HCEC 1CT (cell line): ENCODE data around the gene MYH9.

Source experiments
- DNase-seq: peaks from one replicate; pipeline ENCODE4 v3.0.0-alpha.2; 2017

Gene MYH9

DNA sequence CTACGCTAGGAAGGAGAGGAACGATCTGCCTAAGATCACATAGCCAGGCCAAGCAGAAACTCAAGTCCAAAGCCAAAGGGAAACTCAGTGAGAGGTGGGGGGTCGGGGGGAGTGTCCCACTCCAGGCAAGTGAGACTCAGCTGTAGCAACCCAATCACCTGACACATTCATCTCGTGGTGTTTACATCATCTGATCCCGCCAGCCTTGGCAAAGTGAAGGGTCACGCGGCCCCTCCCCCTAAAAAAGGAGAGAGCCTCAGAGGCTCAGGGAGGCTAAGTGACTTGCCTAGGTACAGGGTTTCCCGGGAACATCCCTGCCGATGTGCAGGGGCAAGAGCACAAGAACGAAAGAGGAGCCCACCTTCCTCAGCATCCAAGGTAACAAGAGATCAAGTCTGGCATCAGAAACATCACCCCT, 21.5 kb downstream of the MYH9 start:
- peak; percentile 69 for DNase-seq

DNA sequence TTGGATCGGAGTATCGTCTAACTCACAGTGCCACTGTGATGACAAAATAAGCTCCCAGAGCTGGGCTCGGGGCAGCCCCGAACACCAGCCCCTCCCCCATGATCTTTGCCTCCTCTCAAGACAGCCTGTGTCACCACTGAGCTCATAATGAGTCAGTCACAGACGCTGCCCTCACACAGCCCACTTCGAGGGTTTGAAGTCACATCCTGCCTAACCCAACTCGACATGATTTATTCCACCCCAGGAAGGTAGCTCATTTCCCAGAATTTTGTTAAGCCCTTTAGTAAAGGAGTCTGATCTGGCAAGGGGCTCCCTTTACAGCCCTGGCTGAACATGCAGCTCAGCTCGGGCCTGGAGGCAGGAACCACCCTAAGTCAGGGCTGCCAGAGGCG, 22.8 kb downstream of the MYH9 start:
- DNase-seq = peak; percentile 97

DNA sequence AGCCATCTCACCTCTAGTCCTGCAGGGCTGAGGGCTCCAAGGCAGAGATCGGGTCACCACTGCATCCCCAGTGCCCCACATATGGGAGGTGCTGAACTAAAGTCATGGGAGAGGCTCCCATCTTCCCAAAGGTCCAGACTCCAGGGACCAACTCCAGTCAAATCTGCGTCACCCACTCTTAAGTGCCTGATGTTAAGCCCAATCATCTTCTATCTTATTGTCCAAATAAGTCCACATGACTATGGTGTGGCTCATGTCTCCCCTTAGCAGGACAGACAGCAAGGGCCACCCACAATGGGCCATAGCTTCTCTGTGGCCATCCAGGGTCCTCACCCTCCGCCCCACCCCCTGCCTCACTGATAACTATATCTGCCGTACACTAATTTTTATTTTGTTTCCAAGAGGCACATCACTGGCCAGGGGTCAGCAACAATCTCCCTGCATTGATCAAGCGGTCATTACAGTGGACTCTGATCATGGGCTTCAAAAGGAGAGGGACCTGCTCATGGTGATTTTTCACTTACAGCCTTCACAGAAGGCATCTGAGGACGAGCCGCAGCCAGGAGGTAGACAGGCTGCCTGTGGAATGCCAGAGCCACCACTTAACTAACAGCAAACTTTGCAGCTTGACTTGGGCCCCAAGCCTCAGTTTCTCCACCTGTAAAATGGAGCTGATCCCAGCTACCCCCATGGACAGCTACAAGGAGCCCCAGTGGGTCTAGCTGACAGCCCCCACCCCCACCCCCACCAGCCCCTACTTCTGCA, 23.3 kb downstream of the MYH9 start:
- DNase-seq = no peak

DNA sequence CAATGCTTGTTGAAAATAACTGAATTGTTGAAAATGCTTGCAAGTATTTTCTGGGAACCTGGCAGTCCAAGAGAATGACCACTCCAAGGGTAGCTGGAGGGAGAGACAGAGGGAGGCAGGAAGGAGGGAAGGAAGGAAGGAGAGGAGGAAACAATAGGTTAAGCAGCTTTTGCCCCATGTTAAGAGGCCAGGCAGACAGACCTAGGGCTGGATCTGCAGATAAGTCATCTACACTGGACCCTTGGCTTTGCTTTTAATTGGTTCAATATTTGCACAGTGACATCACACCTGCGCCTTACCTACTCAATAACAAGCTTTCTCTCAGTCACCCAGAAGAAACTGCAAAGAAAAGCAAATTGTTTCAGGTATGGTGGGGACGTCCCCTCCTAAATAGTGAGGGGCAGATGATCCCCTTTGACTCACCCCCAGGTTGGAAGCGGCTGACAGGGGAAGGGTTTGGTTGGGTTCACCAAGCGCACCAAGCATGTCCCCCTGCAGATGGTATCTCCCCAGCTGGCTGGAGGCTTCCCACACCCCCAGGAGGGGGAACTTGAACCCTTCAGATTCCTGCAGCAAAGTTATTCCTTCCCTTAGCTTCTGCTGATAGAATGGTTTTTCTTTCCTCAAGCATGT, 24.3 kb downstream of the MYH9 start:
- no peak for DNase-seq

DNA sequence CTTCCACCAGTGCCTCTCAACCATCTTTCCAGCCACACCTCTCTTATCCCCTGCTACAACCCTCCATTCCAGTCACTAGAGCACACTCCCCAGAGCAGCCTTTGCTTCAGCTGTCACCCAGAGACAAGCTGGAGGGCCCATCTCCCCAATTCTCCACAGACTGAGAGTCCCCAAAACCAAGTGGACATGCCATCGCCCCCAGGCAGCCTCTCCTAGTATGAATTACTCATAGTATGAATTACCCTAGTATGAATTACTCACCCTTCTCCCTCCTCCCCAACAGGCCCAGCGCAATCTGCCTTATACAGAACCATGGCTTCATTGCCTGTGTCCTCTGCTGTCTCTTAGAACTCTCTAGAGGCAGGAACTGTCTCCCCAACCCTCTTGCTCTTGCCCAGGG, 24.8 kb downstream of the MYH9 start:
- peak; percentile 68 for DNase-seq

DNA sequence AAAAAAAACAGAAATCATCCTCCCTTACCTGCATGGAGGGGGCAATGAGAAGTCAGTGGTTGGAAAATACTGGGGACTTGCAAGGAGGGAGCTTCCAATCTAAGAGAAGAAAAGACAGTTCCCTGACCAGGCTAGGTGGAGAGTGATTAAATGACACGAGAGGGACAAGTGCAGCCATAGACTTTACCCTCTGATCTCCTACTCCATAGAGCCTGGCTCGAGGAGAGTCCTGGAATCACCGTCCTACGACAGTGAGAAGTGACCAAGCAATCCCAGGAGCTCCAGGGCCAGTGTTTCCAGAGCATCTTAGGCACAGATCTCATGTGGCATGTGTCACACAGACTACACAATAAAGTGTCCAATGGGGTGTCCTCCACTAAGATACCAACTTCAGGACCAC, 25.7 kb downstream of the MYH9 start:
- no peak for DNase-seq

DNA sequence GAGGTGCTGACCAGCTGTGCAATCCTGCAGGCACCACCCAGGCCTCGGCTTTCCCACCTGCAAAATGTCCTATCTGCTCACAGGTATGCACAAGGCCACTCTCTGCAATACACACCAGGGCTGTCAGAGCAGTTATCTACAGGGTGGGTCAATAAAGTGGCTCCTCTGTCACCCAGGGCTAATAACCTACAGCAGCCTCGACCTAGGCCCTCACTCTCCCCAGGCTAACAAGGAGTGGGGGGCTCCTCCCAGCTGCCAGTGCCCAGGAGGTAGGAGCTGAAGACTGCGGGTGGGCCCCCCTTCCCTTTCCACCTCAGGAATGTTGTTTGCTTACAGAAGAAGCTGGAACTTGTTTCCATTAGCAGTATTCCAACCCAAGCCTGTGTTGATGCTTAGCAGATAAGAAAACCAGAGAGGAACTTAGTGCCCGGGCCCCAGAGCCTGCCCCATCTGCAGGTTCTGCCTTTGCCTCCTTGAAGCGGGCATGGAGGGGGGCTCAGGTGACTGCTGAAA, 26.8 kb downstream of the MYH9 start:
- DNase-seq = peak; percentile 12

DNA sequence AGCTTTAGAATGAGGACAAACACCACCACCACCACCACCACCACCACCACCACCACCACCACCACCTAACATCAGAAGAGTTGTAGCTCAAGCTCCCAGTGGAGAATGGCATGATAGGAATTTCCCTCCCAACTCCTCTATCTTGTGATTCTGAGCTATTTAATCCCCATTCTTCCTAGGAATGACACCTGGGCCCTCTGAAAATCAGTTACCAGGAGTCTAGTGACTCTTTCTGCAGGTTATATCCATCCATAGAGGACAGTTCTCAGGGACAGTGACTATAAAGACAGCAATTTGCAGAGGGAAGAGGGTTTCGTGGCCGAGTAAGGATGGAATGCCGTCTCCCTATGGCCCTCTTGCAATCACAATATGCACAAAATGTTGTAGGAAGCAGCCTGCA, 27.8 kb downstream of the MYH9 start:
- no peak for DNase-seq

DNA sequence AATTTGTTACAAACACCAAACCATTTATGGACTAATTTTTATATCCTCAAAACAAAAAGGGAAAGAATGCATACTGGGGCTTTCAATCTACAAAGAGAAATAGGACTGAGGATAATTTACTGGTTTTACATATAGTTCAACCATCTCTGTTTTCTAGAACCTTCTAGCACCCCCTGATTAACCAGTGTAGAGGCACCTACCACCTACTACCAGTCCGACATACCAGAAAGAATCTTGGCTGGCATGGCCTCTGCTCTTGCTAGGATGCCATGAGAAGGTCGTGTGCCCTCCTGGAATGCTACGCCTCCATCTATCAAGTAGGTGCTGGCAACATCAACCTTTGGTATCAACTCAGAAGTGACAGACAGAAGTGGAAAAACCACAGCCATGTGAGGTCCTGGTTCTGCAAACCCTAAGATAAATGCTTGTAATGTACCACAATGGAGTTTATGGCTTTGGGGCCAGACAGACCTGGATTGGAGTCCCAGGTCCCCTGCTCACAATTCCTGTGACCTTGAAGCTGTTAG, 28.2 kb downstream of the MYH9 start:
- no peak for DNase-seq

DNA sequence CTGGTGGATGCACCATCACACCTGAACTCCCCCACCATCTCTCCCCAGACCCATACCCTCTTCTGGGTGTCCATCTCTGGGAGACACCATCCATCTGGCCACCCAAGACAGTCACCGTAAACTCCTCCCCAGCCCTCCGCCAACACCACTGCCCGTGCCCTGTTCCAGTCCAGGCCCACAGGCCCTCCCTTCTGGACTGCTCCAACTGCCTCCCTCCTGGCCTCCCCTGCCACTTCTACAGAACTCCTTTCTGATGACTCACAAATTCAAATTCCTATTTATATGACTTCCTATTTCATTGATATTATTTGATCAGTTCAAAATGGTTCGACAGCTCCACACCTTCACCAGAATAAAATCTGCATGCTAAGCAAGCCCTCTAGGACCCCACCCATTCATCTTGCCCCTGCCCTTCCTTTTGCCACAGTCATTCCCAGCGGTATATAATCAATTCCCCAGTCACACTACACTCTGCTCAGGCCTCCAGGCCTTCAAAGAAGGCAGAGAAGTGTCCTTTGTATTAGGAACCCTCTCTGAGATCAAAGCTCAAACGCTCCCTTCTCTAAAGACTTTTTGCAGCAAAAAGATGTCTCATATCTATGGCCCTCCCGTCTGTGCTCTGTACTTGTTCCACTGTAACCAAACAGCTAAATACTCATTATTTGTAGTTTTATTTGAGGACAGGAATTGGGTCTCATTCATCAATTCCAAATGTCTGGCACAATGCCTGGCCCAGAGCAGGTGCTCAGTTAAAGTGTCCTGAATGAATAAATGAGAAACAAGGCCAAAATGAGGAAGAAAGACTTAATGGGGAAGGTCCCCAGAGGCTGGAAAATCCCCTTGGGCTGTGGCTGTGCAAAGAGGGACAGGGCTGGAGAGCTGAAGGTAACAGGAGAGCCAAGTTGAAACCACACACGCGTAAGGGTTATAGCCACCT, 29.0 kb downstream of the MYH9 start:
- DNase-seq = no peak

DNA sequence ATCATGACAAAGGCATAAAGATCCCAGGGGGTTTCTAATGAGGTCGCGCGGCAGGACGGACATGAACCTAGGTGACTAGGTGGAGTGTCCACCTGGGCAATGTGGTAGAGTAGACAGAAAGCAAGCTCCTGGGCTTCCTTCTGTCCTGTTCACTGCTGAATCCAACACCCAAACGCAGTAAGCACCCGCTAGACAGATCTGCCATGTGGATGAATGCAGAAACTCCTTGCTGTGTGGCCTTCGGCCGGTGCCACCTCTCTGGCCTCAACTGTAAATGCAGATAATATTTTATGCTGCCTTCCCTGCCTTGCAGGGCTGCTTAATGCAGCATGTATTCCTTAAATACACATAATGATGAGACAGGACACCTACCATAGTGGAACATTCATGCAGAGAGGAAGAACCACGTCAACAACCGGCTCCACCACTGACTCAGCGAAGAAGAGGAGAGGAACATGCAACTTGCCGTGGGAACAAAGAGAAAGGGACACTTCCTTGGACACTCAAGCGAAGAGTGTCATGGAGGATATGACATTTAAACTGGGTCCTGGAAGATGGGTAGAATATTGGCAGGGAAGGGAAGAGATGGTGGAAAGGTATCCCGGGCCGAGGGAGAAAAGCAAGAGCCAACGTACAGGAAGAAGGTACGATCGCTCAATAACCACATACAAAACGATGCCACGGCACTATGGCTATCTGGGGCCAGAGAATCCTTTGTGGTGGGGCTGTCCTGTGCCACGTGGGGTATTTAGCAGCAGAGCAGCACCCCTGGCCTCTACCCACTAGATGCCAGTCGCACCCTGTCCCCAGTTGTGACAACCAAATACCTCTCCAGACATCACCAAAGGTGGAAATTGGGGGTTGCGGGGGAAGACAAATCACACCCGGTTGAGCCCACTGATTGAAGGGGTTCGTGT, 30.8 kb downstream of the MYH9 start:
- DNase-seq = no peak

DNA sequence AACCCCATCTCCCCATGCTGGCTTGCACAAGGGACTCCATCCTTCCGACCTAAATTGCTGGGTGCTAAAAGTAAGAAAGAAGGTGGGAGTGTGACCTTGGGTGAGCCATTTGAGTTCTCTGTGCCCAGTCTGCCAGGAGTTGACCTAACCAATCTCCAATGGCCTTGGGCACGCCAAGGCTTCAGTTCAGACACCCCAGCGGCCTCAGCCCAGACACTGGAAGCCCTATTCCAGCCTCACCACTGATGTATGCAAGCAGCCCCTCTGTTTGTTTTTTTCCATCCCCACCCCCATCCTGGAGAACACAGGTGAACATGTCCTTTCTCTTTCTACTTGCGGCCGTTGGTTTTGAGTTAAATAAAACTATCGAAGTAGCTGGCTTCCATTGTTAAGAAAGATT, 31.9 kb downstream of the MYH9 start:
- DNase-seq = no peak

DNA sequence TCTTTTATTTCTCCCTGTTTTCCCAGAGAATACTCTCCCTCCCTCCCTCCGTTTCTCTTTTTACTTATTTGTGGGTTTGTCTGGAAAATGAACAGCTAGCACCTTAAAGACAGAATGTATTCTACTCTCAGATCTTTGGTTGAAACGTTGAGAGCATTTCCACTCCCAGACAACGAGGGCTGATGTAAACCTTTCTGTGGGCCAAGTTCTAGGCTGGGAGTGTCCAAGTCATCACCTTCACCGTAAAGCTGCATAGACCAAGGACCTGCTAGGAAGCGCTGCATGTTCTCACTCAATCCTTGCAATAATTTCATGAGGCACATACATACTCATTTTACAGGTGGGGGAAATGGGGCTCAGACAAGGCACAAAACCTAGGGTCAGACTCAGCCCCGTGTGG, 32.4 kb downstream of the MYH9 start:
- no peak for DNase-seq

DNA sequence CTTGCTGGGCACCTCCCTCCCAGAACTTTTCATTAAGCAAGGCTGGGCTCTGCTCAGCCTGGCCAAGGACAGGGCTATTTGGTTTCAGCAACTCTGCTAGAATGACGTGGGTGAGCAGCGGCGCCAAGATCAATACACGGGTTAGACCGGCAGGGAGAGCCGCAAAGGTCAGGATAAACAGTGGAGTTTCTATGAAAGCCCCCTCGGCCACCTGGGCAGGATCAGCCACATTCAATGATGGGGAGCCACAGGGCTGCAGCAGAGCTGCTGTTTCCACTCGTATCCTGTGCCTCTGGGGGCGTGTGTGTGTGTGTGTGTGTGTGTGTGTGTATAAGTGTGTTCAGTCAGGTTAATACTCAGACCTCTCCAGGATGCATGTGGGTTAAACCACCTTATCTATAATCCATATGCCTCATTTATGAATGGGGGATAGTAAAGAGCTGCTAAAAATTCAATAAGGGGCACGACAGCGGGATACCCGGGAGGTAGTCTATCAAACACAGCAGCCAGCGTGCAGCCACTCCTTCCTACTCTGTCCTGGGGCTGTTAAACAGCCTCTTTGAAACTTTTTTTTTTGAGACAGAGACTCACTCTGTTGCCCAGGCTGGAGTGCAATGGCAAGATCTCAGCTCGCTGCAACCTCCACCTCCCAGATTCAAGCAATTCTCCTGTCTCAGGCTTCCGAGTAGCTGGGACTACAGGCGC, 34.8 kb downstream of the MYH9 start:
- peak; percentile 78 for DNase-seq

DNA sequence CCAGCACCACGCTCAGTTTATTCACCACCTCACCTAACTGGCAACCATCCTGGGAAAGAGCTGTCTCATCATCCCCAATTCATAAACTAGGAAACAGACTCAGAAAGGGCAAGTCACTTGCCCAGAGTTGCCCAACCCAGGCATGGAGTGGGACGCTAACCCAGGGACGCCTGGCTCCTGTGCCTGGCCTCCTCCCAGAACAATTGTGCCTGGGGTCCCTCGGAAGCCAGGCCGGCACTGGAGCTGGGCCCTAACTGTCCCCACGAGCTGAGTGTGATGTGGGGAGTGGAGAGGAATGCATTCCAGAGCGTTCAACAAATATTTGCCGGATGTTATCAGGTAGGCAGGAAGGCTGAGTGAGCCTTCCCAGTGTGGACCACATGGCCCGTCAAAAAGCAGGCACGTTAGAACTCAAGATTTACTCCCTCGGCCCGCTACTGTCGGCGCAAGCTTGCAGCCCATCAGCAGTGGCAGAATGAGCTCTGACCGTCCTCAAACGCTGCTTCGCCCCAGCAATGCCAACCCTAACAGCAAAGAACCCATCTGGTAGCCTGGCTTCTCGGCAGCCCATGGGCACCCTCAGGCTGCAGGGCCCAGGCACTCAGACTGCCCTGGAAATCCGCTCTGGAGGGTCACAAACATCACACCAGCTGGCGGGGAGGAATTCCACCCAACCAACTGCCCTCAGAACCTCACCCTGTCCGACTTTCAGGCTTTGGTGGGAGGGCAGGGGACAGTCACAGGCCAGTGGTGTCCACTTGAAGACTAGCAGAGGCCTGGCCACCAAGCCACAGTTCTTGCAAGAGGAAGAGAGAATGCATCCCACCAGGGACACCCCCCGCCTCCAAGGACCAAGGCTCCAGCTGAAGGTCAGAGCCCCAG, 35.6 kb downstream of the MYH9 start:
- DNase-seq = no peak

DNA sequence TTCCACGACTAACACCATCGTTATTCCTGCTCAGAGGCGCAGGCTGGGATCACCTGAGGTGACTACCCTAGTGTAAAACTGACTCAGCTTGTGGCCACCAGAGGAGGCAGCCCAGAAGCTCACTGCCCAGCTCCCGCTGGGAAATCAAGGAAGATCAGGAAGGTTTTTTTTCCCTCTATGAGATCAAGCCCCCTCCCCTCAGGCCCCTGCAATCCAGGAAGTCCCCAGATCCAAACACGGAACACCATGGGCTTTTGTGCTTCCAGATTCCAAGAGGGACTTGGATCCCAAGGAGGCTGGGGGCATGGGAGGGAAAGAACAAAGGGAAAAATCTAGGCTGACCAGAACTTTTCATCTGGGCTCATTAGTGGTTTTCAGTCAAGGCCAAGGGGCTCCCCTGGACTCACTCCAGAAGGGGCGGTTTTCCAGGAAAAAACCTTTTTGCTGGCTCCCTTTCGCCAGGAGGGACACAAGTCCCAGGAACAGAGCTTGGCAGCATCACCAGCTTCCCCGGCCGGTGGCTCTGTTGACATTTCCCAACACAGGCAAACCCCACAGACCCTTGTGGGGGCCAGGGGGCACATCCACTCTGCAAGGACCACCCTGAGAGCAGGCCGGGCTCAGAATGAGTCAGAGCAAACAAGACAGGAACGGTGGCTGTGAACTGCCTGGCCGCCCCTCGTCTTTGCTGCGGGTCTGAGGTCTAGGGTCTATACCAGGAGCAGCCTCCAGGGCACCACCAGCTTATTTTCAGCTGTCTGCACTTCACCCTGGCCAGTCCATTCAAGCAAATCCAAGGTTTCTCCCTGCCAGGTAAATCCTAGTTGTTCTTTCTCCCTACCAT, 36.8 kb downstream of the MYH9 start:
- peak; percentile 63 for DNase-seq

DNA sequence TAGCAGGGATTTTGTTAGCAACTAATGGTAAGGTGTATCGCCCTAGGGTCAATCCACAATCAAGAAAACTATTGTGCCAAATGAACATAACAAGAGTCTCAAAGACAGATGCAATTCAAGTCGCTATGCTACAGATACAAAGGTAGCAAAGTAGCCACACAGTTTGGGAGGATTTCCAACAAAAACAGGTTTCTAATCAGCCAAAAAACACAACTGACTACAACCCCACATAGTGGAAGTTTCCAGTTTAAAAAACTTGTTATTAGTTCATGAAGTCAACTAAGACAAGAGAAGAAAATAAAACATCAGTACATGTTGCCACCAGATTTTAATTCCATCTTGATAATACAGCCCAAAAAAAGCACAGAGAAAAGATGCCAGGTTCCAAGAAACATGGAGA, 38.0 kb downstream of the MYH9 start:
- no peak for DNase-seq

DNA sequence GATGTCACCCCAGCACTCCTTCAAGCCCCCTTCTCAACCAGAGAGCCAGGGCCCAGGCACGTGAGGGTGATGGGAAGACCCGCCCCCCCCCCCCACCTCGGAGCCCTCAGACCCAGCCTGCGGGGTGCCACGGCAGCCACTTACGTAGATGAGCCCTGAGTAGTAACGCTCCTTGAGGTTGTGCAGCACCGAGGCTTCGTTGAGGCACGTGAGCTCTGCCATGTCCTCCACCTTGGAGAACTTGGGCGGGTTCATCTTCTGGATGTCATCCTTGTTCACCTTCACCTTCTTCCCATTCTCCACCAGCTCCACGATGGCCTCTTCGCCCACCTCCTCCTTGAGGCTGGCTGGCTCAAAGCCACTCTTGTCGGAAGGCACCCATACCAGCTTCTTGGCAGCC, 39.0 kb downstream of the MYH9 start:
- DNase-seq = no peak

DNA sequence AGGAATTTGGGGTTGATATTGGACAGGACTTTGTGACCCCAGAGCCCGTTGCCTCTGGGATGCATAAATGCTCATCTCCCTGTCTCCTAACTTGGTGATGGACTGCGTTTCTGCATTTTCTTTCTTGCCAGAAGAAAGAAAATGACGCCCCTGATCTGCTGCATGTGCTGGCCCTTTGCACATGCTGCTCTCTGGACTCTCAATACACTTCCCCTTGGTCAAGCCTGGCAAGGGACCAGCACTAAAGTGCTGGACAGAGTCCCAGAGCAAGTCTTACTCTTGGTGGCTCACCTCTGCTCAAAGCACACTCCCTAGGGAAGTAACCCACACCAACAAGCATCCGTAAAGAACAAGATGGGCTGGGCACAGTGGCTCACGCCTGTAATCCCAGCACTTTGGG, 40.7 kb downstream of the MYH9 start:
- DNase-seq = no peak
